Right lobe of liver (tissue), 6 donors: Measurements from ENCODE around the gene CRNKL1. TPM values are rescaled to one million over a fixed set of nuclear protein-coding genes. Genes with fewer than 3 reads are reported as not detected.

ENCODE experiments used
- ATAC-seq, 4 donors: fragments of 200-7000 bp; cut with Tn5 transposase; one replicate each; pipeline ENCODE4 v1.9.1; 2020; ENCODE audit warnings: mild to moderate bottlenecking in 4 of 4, moderate library complexity in 4 of 4
- DNase-seq, 3 donors: peaks; one replicate each; pipeline ENCODE4 v3.0.0-alpha.2; 2020
- H3K27ac ChIP-seq, 3 donors: fragments of 200-600 bp; one replicate each; pipeline ENCODE4 v1.8.0; 2022
- H3K27me3 ChIP-seq, 2 donors: fragments of 200-600 bp; one replicate each; pipeline ENCODE4 v1.8.0; 2022
- H3K36me3 ChIP-seq, 4 donors: fragments of 200-600 bp; sonication (generic) in 1 of 4; one replicate each; pipeline versions ENCODE4 v1.5.1 to v1.8.0; 2017 to 2022; ENCODE audit warnings: control low read depth in 1 of 4
- H3K4me1 ChIP-seq, 4 donors: fragments of 200-600 bp; sonication (generic) in 1 of 4; one replicate each; pipeline versions ENCODE4 v1.5.1 to v1.8.0; 2017 to 2022; ENCODE audit warnings: control low read depth in 1 of 4
- H3K4me3 ChIP-seq, 3 donors: fragments of 200-600 bp; one replicate each; pipeline ENCODE4 v1.8.0; 2022
- H3K9me3 ChIP-seq, 4 donors: fragments of 200-600 bp; sonication (generic) in 1 of 4; one replicate each; pipeline versions ENCODE4 v1.5.1 to v1.8.0; 2017 to 2022; ENCODE audit warnings: control low read depth in 1 of 4
- CTCF ChIP-seq, 4 donors: fragments of 200-600 bp in 3 of 4; fragments of 450-650 bp in 1 of 4; IDR thresholded peaks; one replicate each; pipeline versions ENCODE4 v1.5.1 to v1.8.0; 2016 to 2022; ENCODE audit warnings: antibody characterized with exemption in 4 of 4, mild to moderate bottlenecking in 2 of 4
- POLR2A ChIP-seq: fragments of 450-650 bp; IDR thresholded peaks from one replicate; pipeline ENCODE4 v1.6.1; 2017; ENCODE audit warnings: antibody characterized with exemption, mild to moderate bottlenecking
- WGBS: methylation state at CpG from one replicate; pipeline ENCODE4 v1.1.6; 2018; ENCODE audit warnings: low coverage, low lambda C conversion rate; ENCODE audit not compliant: insufficient coverage; ENCODE audit errors: missing lambda C conversion rate; 5-methylcytosine and 5-hydroxymethylcytosine counted together
- intact Hi-C, 2 donors: fragments of 100-400 bp; cut with DNase I; formaldehyde crosslinking; loops; one replicate each; pipeline versions ENCODE4 v1.11.2 to v1.14.1; 2022
- total RNA-seq, 6 experiments: library from RNA; depleted of rRNA in 2 of 6; stranded (reverse); fragments of >200 nt in 2 of 6; fragmentation: NEBNext Ultra II Directional in 3 of 6; extraction: Animal tissue kit (Norgen Biotek cat#: 25700) in 3 of 6; gene quantifications; one replicate each; pipeline versions ENCODE4 v1.1.0 to v1.2.4, GENCODE V29; 2016 to 2023
- donor health status: DM: no; HTN: yes; CAD: no.
- donor health status: DM: no; HTN: no; CAD: no.
- donor health status: DM: no; HTN: no; CAD: no.
- donor health status: DM: no; HTN: yes; CAD: no.
- donor health status: DM: no; HTN: yes; CAD: no.

CRNKL1 gene
- total RNA-seq, 6 experiments from 2014 or later: 5.5 to 13.2 (median 7.2) TPM

DNA sequence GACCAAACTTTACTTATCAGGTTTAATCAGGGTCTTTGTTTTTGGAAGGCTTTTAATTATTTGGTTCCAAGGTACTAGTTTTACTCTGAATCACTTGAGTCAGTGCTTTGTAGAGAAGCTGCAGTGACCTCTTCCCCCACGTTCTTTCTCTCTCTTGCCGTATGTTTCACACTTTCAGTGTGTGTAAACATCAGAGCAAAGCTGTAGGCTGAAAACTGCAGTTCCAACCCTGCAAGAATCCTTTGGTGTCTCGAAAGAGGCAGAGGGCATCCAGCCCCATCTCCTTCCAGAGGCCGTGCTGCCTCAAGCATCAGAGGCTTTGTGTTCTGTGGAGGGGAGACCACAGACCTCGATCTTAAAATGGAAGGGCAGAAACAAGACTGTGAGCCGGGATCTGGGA is 42.1 kb upstream of the CRNKL1 start:
- no peak for ATAC-seq
- no peaks in the 10 kb centered on the region for H3K27me3 ChIP-seq
- DNase-seq: no peak
- TF ChIP-seq CTCF (IDR thresholded peaks at IDR 0.05): no peak
- 57% methylated on average over 3 of the region's 6 CpGs for WGBS
- H3K4me1 ChIP-seq: no peaks in the 10 kb centered on the region
- no peak overlapping the region for H3K4me3 ChIP-seq
- no peaks in the 10 kb centered on the region for H3K36me3 ChIP-seq
- intact Hi-C loops: no loop called here
- no peaks in the 10 kb centered on the region for H3K9me3 ChIP-seq
- H3K27ac ChIP-seq: no peak overlapping the region

- Histone ChIP-seq H3K27ac (no peak overlapping the region), H3K36me3 (no peaks in the 10 kb centered on the region), H3K4me1 (no peaks in the 10 kb centered on the region), H3K4me3 (no peak overlapping the region), H3K27me3 (no peaks in the 10 kb centered on the region), H3K9me3 (no peaks in the 10 kb centered on the region)
- WGBS: 87% methylated on average over 4 of the region's 4 CpGs
- intact Hi-C loops: no loop called here
- ATAC-seq (no peak), DNase-seq (no peak)
- TF ChIP-seq CTCF (IDR thresholded peaks at IDR 0.05): no peak
- TF ChIP-seq POLR2A: no peak
Observed at GRCh38 chr20:20092827-20093226, 40.6 kb upstream of the CRNKL1 start.

GRCh38 chr20:20089939-20090338 is 37.7 kb upstream of the CRNKL1 start:
- DNase-seq (no peak), ATAC-seq (no peak)
- no peak for TF ChIP-seq CTCF (IDR thresholded peaks at IDR 0.05)
- TF ChIP-seq POLR2A: no peak
- WGBS: 14% methylated on average over 1 of the region's 1 CpG
- Histone ChIP-seq H3K9me3 (no peaks in the 10 kb centered on the region), H3K4me3 (no peak overlapping the region), H3K4me1 (no peaks in the 10 kb centered on the region), H3K27ac (no peak overlapping the region), H3K36me3 (no peaks in the 10 kb centered on the region), H3K27me3 (no peaks in the 10 kb centered on the region)
- intact Hi-C loops: loop anchor here in 1 of 2 donors (10.0 kb wide), 1 partner anchor 145 kb away; no protein-coding TSS in a partner anchor

- Histone ChIP-seq H3K27ac (no peak overlapping the region), H3K9me3 (no peaks in the 10 kb centered on the region), H3K36me3 (no peaks in the 10 kb centered on the region), H3K4me1 (no peaks in the 10 kb centered on the region), H3K27me3 (no peaks in the 10 kb centered on the region), H3K4me3 (no peak overlapping the region)
- ATAC-seq: no peak
- TF ChIP-seq POLR2A: no peak
- no peak for DNase-seq
- 57% methylated on average over 2 of the region's 4 CpGs for WGBS
- intact Hi-C loops: loop anchor here in 1 of 2 donors (10.0 kb wide), 1 partner anchor 146 kb away; no protein-coding TSS in a partner anchor
Observed at GRCh38 chr20:20089018-20089417, 36.8 kb upstream of the CRNKL1 start.

- Histone ChIP-seq H3K27ac (no peak overlapping the region), H3K27me3 (no peaks in the 10 kb centered on the region), H3K4me3 (no peak overlapping the region), H3K4me1 (no peaks in the 10 kb centered on the region), H3K36me3 (no peaks in the 10 kb centered on the region), H3K9me3 (no peaks in the 10 kb centered on the region)
- intact Hi-C loops: loop anchor here in 1 of 2 donors (10.0 kb wide), 1 partner anchor 149 kb away; no protein-coding TSS in a partner anchor
- no peak for ATAC-seq
- DNase-seq: no peak
- no peak for TF ChIP-seq POLR2A
- no peak for TF ChIP-seq CTCF (IDR thresholded peaks at IDR 0.05)
- WGBS: 35% methylated on average over 2 of the region's 2 CpGs
Observed at GRCh38 chr20:20085812-20086211, 33.5 kb upstream of the CRNKL1 start.
